Esophagus squamous epithelium (tissue), 4 donors: ENCODE measurements around the gene UFSP1.

Experiments used
- CTCF ChIP-seq, 6 experiments: fragments of 450-650 bp in 4 of 6; fragments of 200-600 bp in 2 of 6; sonication (generic) in 2 of 6; IDR thresholded peaks; one replicate each; pipeline ENCODE4 v1.5.1; 2016 to 2019; ENCODE audit warnings: antibody characterized with exemption in 6 of 6, mild to moderate bottlenecking in 4 of 6, moderate library complexity in 4 of 6
- POLR2A ChIP-seq, 4 donors: fragments of 450-650 bp; IDR thresholded peaks; one replicate each; pipeline ENCODE4 v1.6.1; 2017; ENCODE audit warnings: antibody characterized with exemption in 4 of 4, mild to moderate bottlenecking in 4 of 4, moderate library complexity in 3 of 4

- no peak for TF ChIP-seq POLR2A (IDR thresholded peaks at IDR 0.05)
- no peak for TF ChIP-seq CTCF (IDR thresholded peaks at IDR 0.05)
Measured at GRCh38 chr7:100863406-100863950, 26.0 kb downstream of the UFSP1 start.
